ENCODE measurements around the gene INO80D. TPM values are rescaled to one million over a fixed set of nuclear protein-coding genes. Genes with fewer than 3 reads are reported as not detected.
"Not testable (repeated sequence)": the region's sequence is repeated elsewhere in the genome, so short reads cannot be mapped to it uniquely, and the experiment has no call there.

The INO80D gene
- total RNA-seq, 1 donor from 2014 or later = 21.1 TPM

- H3K9me3 ChIP-seq (ENCODE audit: insufficient read depth, low read depth, low read length) = no peaks in the 10 kb centered on the region
- no peak overlapping the region for H3K27ac ChIP-seq (ENCODE audit: low read depth, low read length)
- H3K36me3 ChIP-seq (ENCODE audit: insufficient read depth, low read length) = no peaks in the 10 kb centered on the region
- TF ChIP-seq CTCF (IDR thresholded peaks at IDR 0.05; ENCODE audit: insufficient read depth, low read depth, low read length) = no peak
- TF ChIP-seq EZH2 (IDR thresholded peaks at IDR 0.05; ENCODE audit: insufficient read depth, low read length) = no peak
- H4K20me1 ChIP-seq (ENCODE audit: insufficient read depth, low read length) = no peaks in the 10 kb centered on the region
- DNase-seq (ENCODE audit: low read depth) = no peak
- H3K27me3 ChIP-seq (ENCODE audit: insufficient read depth, low read length) = no peaks in the 10 kb centered on the region
- H3K4me1 ChIP-seq (ENCODE audit: insufficient read depth, low read length) = no peaks in the 10 kb centered on the region
- H3K79me2 ChIP-seq (ENCODE audit: insufficient read depth, low read length) = no peaks in the 10 kb centered on the region
- no peak overlapping the region for H3K4me2 ChIP-seq (ENCODE audit: low read length)
- no peaks in the 10 kb centered on the region for H3K27me3 Mint-ChIP-seq (ENCODE audit: low read depth, unreplicated experiment)
- H3K4me3 ChIP-seq (ENCODE audit: insufficient read depth, low read depth, low read length) = no peak overlapping the region
- peaks cover 2% of the 10 kb centered on the region for H3K4me1 Mint-ChIP-seq (ENCODE audit: low read depth, unreplicated experiment)
- no peak overlapping the region for H3K27ac Mint-ChIP-seq (ENCODE audit: unreplicated experiment)
- no peak for FAIRE-seq
- H3K9me3 Mint-ChIP-seq (ENCODE audit: unreplicated experiment) = no peaks in the 10 kb centered on the region
- H3K4me3 Mint-ChIP-seq (ENCODE audit: unreplicated experiment) = no peak overlapping the region
- no peak overlapping the region for H2AFZ ChIP-seq (ENCODE audit: low read depth, low read length)
- H3K9ac ChIP-seq (ENCODE audit: low read length) = no peak overlapping the region
- H3K36me3 Mint-ChIP-seq (ENCODE audit: low read depth, unreplicated experiment) = no peaks in the 10 kb centered on the region
These were observed 96.5 kb downstream of the INO80D start for GRCh38 chr2:205989271-205990071.

GRCh38 chr2:205988681-205989080 is 97.3 kb downstream of the INO80D start:
- not testable (repeated sequence) for H3K36me3 ChIP-seq (ENCODE audit: insufficient read depth, low read length); H4K20me1 ChIP-seq (ENCODE audit: insufficient read depth, low read length); DNase-seq (ENCODE audit: low read depth); H3K4me2 ChIP-seq (ENCODE audit: low read length); FAIRE-seq; H3K9ac ChIP-seq (ENCODE audit: low read length); H2AFZ ChIP-seq (ENCODE audit: low read depth, low read length); H3K27ac Mint-ChIP-seq (ENCODE audit: unreplicated experiment); H3K4me3 ChIP-seq (ENCODE audit: insufficient read depth, low read depth, low read length); H3K27me3 Mint-ChIP-seq (ENCODE audit: low read depth, unreplicated experiment); H3K9me3 Mint-ChIP-seq (ENCODE audit: unreplicated experiment); H3K27ac ChIP-seq (ENCODE audit: low read depth, low read length); H3K36me3 Mint-ChIP-seq (ENCODE audit: low read depth, unreplicated experiment); H3K79me2 ChIP-seq (ENCODE audit: insufficient read depth, low read length); H3K4me1 ChIP-seq (ENCODE audit: insufficient read depth, low read length); H3K27me3 ChIP-seq (ENCODE audit: insufficient read depth, low read length); H3K9me3 ChIP-seq (ENCODE audit: insufficient read depth, low read depth, low read length); H3K4me3 Mint-ChIP-seq (ENCODE audit: unreplicated experiment); H3K4me1 Mint-ChIP-seq (ENCODE audit: low read depth, unreplicated experiment)

- no peaks in the 10 kb centered on the region for H3K79me2 ChIP-seq (ENCODE audit: insufficient read depth, low read length)
- H3K9me3 ChIP-seq (ENCODE audit: insufficient read depth, low read depth, low read length) = no peaks in the 10 kb centered on the region
- Mint-ChIP-seq H3K27me3 (ENCODE audit: low read depth, unreplicated experiment) (no peaks in the 10 kb centered on the region), H3K36me3 (ENCODE audit: low read depth, unreplicated experiment) (no peaks in the 10 kb centered on the region), H3K4me1 (ENCODE audit: low read depth, unreplicated experiment) (peaks cover 2% of the 10 kb centered on the region), H3K4me3 (ENCODE audit: unreplicated experiment) (no peak overlapping the region), H3K9me3 (ENCODE audit: unreplicated experiment) (no peaks in the 10 kb centered on the region), H3K27ac (ENCODE audit: unreplicated experiment) (no peak overlapping the region)
- FAIRE-seq (no peak), DNase-seq (ENCODE audit: low read depth) (no peak)
- no peaks in the 10 kb centered on the region for H3K4me1 ChIP-seq (ENCODE audit: insufficient read depth, low read length)
- no peaks in the 10 kb centered on the region for H3K27me3 ChIP-seq (ENCODE audit: insufficient read depth, low read length)
- no peak overlapping the region for H2AFZ ChIP-seq (ENCODE audit: low read depth, low read length)
- no peaks in the 10 kb centered on the region for H3K36me3 ChIP-seq (ENCODE audit: insufficient read depth, low read length)
- no peak overlapping the region for H3K4me2 ChIP-seq (ENCODE audit: low read length)
- no peak overlapping the region for H3K9ac ChIP-seq (ENCODE audit: low read length)
- no peak for TF ChIP-seq CTCF (IDR thresholded peaks at IDR 0.05; ENCODE audit: insufficient read depth, low read depth, low read length)
- TF ChIP-seq EZH2 (IDR thresholded peaks at IDR 0.05; ENCODE audit: insufficient read depth, low read length) = no peak
- H4K20me1 ChIP-seq (ENCODE audit: insufficient read depth, low read length) = no peaks in the 10 kb centered on the region
- H3K27ac ChIP-seq (ENCODE audit: low read depth, low read length) = no peak overlapping the region
- no peak overlapping the region for H3K4me3 ChIP-seq (ENCODE audit: insufficient read depth, low read depth, low read length)
These were observed 97.7 kb downstream of the INO80D start for GRCh38 chr2:205988274-205988673.

- H3K9me3 ChIP-seq (ENCODE audit: insufficient read depth, low read depth, low read length); H3K4me1 ChIP-seq (ENCODE audit: insufficient read depth, low read length); H3K27ac Mint-ChIP-seq (ENCODE audit: unreplicated experiment); H3K27me3 Mint-ChIP-seq (ENCODE audit: low read depth, unreplicated experiment); H3K36me3 Mint-ChIP-seq (ENCODE audit: low read depth, unreplicated experiment); H3K4me3 ChIP-seq (ENCODE audit: insufficient read depth, low read depth, low read length); H2AFZ ChIP-seq (ENCODE audit: low read depth, low read length); H3K27me3 ChIP-seq (ENCODE audit: insufficient read depth, low read length); H3K4me2 ChIP-seq (ENCODE audit: low read length); H3K4me1 Mint-ChIP-seq (ENCODE audit: low read depth, unreplicated experiment); H3K36me3 ChIP-seq (ENCODE audit: insufficient read depth, low read length); H4K20me1 ChIP-seq (ENCODE audit: insufficient read depth, low read length); H3K79me2 ChIP-seq (ENCODE audit: insufficient read depth, low read length); H3K4me3 Mint-ChIP-seq (ENCODE audit: unreplicated experiment); DNase-seq (ENCODE audit: low read depth); H3K9ac ChIP-seq (ENCODE audit: low read length); FAIRE-seq; H3K9me3 Mint-ChIP-seq (ENCODE audit: unreplicated experiment); H3K27ac ChIP-seq (ENCODE audit: low read depth, low read length): not testable (repeated sequence)
These were observed 99.6 kb downstream of the INO80D start for GRCh38 chr2:205986334-205986733.

All from astrocyte (in vitro differentiated cells and primary cell).